H9 (cell line): ENCODE results near the gene MRGPRG. TPM values are rescaled to one million over a fixed set of nuclear protein-coding genes. Genes with fewer than 3 reads are reported as not detected.

Source experiments
- DNase-seq: peaks from one replicate; pipeline ENCODE4 v3.0.0-alpha.2; 2017
- H2AFZ ChIP-seq: one replicate; pipeline ENCODE4 v1.6.1; 2013; ENCODE audit warnings: mild to moderate bottlenecking, low read length, control low read depth, moderate library complexity
- H2AK5ac ChIP-seq: 2 replicates; pipeline ENCODE4 v1.6.1; 2013; ENCODE audit warnings: low read length, control low read depth, mixed read lengths; ENCODE audit not compliant: insufficient read length
- H2BK120ac ChIP-seq: one replicate; pipeline ENCODE4 v1.6.1; 2013; ENCODE audit warnings: low read depth, mild to moderate bottlenecking, low read length, control low read depth, inconsistent platforms; ENCODE audit not compliant: poor library complexity, severe bottlenecking
- H2BK12ac ChIP-seq: 2 replicates; pipeline ENCODE4 v1.6.1; 2013; ENCODE audit warnings: low read length, control low read depth, mixed read lengths, low read depth; ENCODE audit not compliant: insufficient read length
- H2BK15ac ChIP-seq: 2 replicates; pipeline ENCODE4 v1.6.1; 2013; ENCODE audit warnings: low read depth, low read length, control low read depth
- H2BK20ac ChIP-seq: one replicate; pipeline ENCODE4 v1.6.1; 2013; ENCODE audit warnings: low read depth, mild to moderate bottlenecking, low read length, control low read depth, inconsistent platforms; ENCODE audit not compliant: poor library complexity, severe bottlenecking
- H2BK5ac ChIP-seq: 2 replicates; pipeline ENCODE4 v1.6.1; 2013; ENCODE audit warnings: low read length, control low read depth, mixed read lengths; ENCODE audit not compliant: insufficient read length
- H3K14ac ChIP-seq: 2 replicates; pipeline ENCODE4 v1.6.1; 2013; ENCODE audit warnings: low read length, control low read depth; ENCODE audit not compliant: insufficient read depth
- H3K18ac ChIP-seq: 2 replicates; pipeline ENCODE4 v1.6.1; 2013; ENCODE audit warnings: low read depth, mild to moderate bottlenecking, mixed read lengths, low read length, control low read depth; ENCODE audit not compliant: insufficient read length
- H3K23ac ChIP-seq: 2 replicates; pipeline ENCODE4 v1.6.1; 2013; ENCODE audit warnings: low read length, control low read depth, mixed read lengths, low read depth; ENCODE audit not compliant: insufficient read length
- H3K23me2 ChIP-seq: 2 replicates; pipeline ENCODE4 v1.6.1; 2013; ENCODE audit warnings: low read depth, mild to moderate bottlenecking, mixed read lengths, low read length, control low read depth; ENCODE audit not compliant: insufficient read length, poor library complexity, severe bottlenecking
- H3K27ac ChIP-seq: 2 replicates; pipeline ENCODE4 v1.5.1; 2013; ENCODE audit warnings: low read length, control low read depth, mixed read lengths, low read depth; ENCODE audit not compliant: insufficient read length
- H3K27me3 ChIP-seq: 2 replicates; pipeline ENCODE4 v1.6.1; 2013; ENCODE audit warnings: low read length, control low read depth, inconsistent platforms; ENCODE audit not compliant: insufficient read depth
- H3K4ac ChIP-seq: 2 replicates; pipeline ENCODE4 v1.6.1; 2013; ENCODE audit warnings: low read depth, mild to moderate bottlenecking, control low read depth, inconsistent platforms, low read length, moderate library complexity
- H3K4me1 ChIP-seq: 2 replicates; pipeline ENCODE4 v1.6.1; 2013; ENCODE audit warnings: low read length, control low read depth, inconsistent platforms; ENCODE audit not compliant: insufficient read depth
- H3K4me2 ChIP-seq: 2 replicates; pipeline ENCODE4 v1.6.1; 2013; ENCODE audit warnings: low read length, control low read depth, mixed read lengths; ENCODE audit not compliant: insufficient read length, insufficient read depth
- H3K56ac ChIP-seq: 2 replicates; pipeline ENCODE4 v1.6.1; 2013; ENCODE audit warnings: low read depth, mild to moderate bottlenecking, mixed read lengths, low read length, control low read depth; ENCODE audit not compliant: insufficient read length
- H3K79me1 ChIP-seq: 2 replicates; pipeline ENCODE4 v1.6.1; 2013; ENCODE audit warnings: low read depth, mild to moderate bottlenecking, moderate library complexity, low read length, control low read depth, inconsistent platforms; ENCODE audit not compliant: insufficient read depth, poor library complexity, severe bottlenecking
- H3K79me2 ChIP-seq: 2 replicates; pipeline ENCODE4 v1.6.1; 2013; ENCODE audit warnings: low read length, control low read depth, inconsistent platforms; ENCODE audit not compliant: insufficient read depth
- H3K9ac ChIP-seq: 2 replicates; pipeline ENCODE4 v1.6.1; 2013; ENCODE audit warnings: low read length, control low read depth, mixed read lengths; ENCODE audit not compliant: insufficient read length; ENCODE audit errors: extremely low read depth
- H3K9me3 ChIP-seq: one replicate; pipeline ENCODE4 v1.6.1; 2013; ENCODE audit warnings: low read depth, low read length, inconsistent platforms; ENCODE audit not compliant: control insufficient read depth
- H3T11ph ChIP-seq: one replicate; pipeline ENCODE4 v1.6.1; 2013; ENCODE audit warnings: mild to moderate bottlenecking, low read length, control low read depth, inconsistent platforms
- H4K20me1 ChIP-seq: one replicate; pipeline ENCODE4 v1.6.1; 2013; ENCODE audit not compliant: control insufficient read depth, insufficient read length, insufficient read depth
- H4K5ac ChIP-seq: 2 replicates; pipeline ENCODE4 v1.6.1; 2013; ENCODE audit warnings: low read depth, mild to moderate bottlenecking, mixed read lengths, low read length, control low read depth; ENCODE audit not compliant: insufficient read length
- H4K8ac ChIP-seq: replicated peaks from 2 replicates; pipeline ENCODE4 v1.6.1; 2013; ENCODE audit warnings: low read length, control low read depth, mixed read lengths, low read depth; ENCODE audit not compliant: insufficient read length
- H4K91ac ChIP-seq: 2 replicates; pipeline ENCODE4 v1.6.1; 2013; ENCODE audit warnings: low read depth, mild to moderate bottlenecking, moderate library complexity, mixed read lengths, low read length, control low read depth; ENCODE audit not compliant: insufficient read length
- H3K27ac Mint-ChIP-seq, 3 experiments: 2 replicates in 2 of 3; 3 replicates in 1 of 3; pipeline ENCODE4 v1.8.0; 2020 to 2021; ENCODE audit warnings: mixed read lengths in 3 of 3, mild to moderate bottlenecking in 1 of 3, moderate library complexity in 1 of 3
- H3K27me3 Mint-ChIP-seq: 2 replicates; pipeline ENCODE4 v1.8.0; 2021; ENCODE audit warnings: low read depth, mild to moderate bottlenecking, moderate library complexity, mixed read lengths
- H3K36me3 Mint-ChIP-seq, 3 experiments: 2 replicates in 2 of 3; 3 replicates in 1 of 3; pipeline ENCODE4 v1.8.0; 2020 to 2021; ENCODE audit warnings: low read depth in 3 of 3, mixed read lengths in 3 of 3; ENCODE audit not compliant: insufficient read depth in 1 of 3
- H3K4me1 Mint-ChIP-seq, 2 experiments: 2 replicates each; pipeline ENCODE4 v1.8.0; 2020; ENCODE audit warnings: mixed read lengths in 2 of 2
- H3K4me3 Mint-ChIP-seq, 2 experiments: 2 replicates in 1 of 2; 3 replicates in 1 of 2; pipeline ENCODE4 v1.8.0; 2020 to 2021; ENCODE audit warnings: mild to moderate bottlenecking in 2 of 2, mixed read lengths in 2 of 2, moderate library complexity in 1 of 2
- H3K9me3 Mint-ChIP-seq, 2 experiments: 2 replicates in 1 of 2; 3 replicates in 1 of 2; pipeline ENCODE4 v1.8.0; 2020; ENCODE audit warnings: mild to moderate bottlenecking in 2 of 2, mixed read lengths in 2 of 2, moderate library complexity in 1 of 2
- CTCF ChIP-seq: fragments of 200-600 bp; sonication (generic); conservative IDR thresholded peaks from 3 replicates; pipeline ENCODE4 v1.8.0; 2021; ENCODE audit warnings: antibody characterized with exemption, mild to moderate bottlenecking
- WGBS: extraction: QIAGEN DNeasy Blood & Tissue Kit; methylation state at CpG from one replicate; pipeline ENCODE4 v1.1.7; 2013; ENCODE audit warnings: missing lambda C conversion rate, low lambda C conversion rate, mixed read lengths; ENCODE audit not compliant: insufficient read length; ENCODE audit errors: extremely low coverage; 5-methylcytosine and 5-hydroxymethylcytosine counted together
- total RNA-seq: library from RNA; stranded (reverse); gene quantifications from 2 replicates; pipeline ENCODE4 v1.2.1, GENCODE V29; 2021

MRGPRG gene
- total RNA-seq, 1 experiment from 2014 or later, result not detected

- H2AK5ac ChIP-seq, result no peak overlapping the region
- H3K18ac ChIP-seq, result no peak overlapping the region
- H3K9me3 ChIP-seq, result no peaks in the 10 kb centered on the region
- H4K20me1 ChIP-seq, result no peaks in the 10 kb centered on the region
- no peak overlapping the region for H2BK15ac ChIP-seq
- Mint-ChIP-seq H3K9me3 (no peaks in the 10 kb centered on the region), H3K27ac (no peak overlapping the region), H3K4me1 (peaks cover 7 to 15% of the 10 kb centered on the region in 2 experiments), H3K27me3 (peaks cover 42% of the 10 kb centered on the region), H3K36me3 (no peaks in the 10 kb centered on the region), H3K4me3 (no peak overlapping the region)
- no peaks in the 10 kb centered on the region for H3K79me1 ChIP-seq
- H2BK12ac ChIP-seq, result no peak overlapping the region
- TF ChIP-seq CTCF, result no peak
- DNase-seq, result no peak
- H3K27me3 ChIP-seq, result peaks cover 6% of the 10 kb centered on the region; the same call in 1 of the 2 replicates
- no peak overlapping the region for H3K4me2 ChIP-seq
- H2BK120ac ChIP-seq, result no peak overlapping the region
- no peak overlapping the region for H2BK5ac ChIP-seq
- H4K5ac ChIP-seq, result no peak overlapping the region
- no peak overlapping the region for H3K4ac ChIP-seq
- WGBS, result no CpG with 5 or more reads among the region's 15 CpGs
- H4K91ac ChIP-seq, result no peak overlapping the region
- H3K23ac ChIP-seq, result no peak overlapping the region
- no peak overlapping the region for H3K56ac ChIP-seq
- H3K14ac ChIP-seq, result no peak overlapping the region
- H4K8ac ChIP-seq, result no peak overlapping the region
- H3K27ac ChIP-seq, result no peak overlapping the region
- no peak overlapping the region for H2AFZ ChIP-seq
- H3T11ph ChIP-seq, result no peak overlapping the region
- no peaks in the 10 kb centered on the region for H3K79me2 ChIP-seq
- no peaks in the 10 kb centered on the region for H3K4me1 ChIP-seq
- no peak overlapping the region for H3K9ac ChIP-seq
- no peak overlapping the region for H2BK20ac ChIP-seq
- peaks cover 9% of the 10 kb centered on the region for H3K23me2 ChIP-seq
Observed at GRCh38 chr11:3198815-3199214, 19.8 kb downstream of the MRGPRG start.
